Stimulated activated CD4-positive, alpha-beta T cell treated with anti-CD3 and anti-CD28 coated beads, Interleukin-15, amount 100 ng/mL, for 1 hour (primary cell): ENCODE measurements around the gene SYT7.
A peak's percentile ranks its signal among the peaks of the same experiment; 100 is the strongest.

Source experiments
- DNase-seq, 2 donors: peaks; one replicate each; pipeline ENCODE4 v3.0.0-alpha.2; 2020; ENCODE audit warnings: low read depth in 1 of 2, low spot score in 1 of 2

Gene SYT7

DNA sequence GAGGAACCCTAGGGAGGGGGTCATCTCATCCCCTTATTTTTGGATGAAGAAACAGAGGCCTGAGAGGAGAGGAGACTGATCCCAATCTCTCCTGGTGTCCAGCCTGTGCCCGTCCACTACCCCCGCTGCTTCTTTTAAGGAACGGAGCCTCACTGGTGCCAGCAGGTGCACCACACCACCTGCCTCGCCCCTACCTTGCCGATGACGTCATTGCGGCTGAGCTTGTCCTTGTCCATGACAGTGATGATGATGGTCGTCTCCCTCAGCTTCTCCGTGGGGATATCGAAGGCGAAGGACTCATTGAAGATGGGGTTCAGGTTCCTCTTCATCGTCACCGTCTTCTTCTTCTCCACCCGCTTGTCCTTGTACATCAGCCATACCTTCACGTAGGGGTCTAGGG is 58.0 kb downstream of the SYT7 start:
- no peak for DNase-seq

DNA sequence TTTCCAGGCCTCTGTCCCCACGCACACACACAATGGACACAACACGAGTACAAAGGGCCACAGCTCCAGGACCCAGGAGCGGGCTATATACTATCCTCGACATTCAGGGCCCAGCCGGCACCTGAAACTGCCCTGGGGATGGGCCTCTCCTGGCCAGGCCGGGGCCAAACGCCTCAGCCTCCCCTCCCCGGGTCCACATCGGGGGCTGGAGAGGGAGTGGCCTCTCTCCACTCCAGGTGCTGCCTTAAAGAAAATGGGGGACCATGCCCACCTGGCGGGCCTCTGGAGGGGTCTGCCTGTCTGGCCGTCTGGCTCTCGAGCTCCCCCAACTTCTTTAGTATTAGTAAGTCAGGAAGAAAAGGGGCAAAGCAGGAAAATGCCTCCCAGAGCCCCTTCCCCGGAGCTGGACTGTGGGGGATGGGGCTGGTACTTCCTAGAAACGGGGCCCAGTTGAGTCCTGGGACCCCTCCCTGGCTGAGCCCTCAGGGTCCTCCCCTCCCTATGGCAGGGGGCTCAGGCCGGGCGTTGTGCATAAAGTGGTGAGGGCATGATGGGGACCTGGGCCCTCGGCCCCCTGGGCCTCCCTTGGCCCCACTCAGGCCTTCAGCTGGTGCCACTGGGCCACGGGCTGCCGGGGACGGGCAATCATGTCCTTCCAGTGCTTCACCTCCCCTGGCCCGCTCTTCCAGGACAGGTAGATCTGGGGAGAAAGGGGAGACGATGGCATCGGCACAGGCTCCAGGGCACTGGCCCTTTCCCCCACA is 62.7 kb downstream of the SYT7 start:
- DNase-seq, result no peak

DNA sequence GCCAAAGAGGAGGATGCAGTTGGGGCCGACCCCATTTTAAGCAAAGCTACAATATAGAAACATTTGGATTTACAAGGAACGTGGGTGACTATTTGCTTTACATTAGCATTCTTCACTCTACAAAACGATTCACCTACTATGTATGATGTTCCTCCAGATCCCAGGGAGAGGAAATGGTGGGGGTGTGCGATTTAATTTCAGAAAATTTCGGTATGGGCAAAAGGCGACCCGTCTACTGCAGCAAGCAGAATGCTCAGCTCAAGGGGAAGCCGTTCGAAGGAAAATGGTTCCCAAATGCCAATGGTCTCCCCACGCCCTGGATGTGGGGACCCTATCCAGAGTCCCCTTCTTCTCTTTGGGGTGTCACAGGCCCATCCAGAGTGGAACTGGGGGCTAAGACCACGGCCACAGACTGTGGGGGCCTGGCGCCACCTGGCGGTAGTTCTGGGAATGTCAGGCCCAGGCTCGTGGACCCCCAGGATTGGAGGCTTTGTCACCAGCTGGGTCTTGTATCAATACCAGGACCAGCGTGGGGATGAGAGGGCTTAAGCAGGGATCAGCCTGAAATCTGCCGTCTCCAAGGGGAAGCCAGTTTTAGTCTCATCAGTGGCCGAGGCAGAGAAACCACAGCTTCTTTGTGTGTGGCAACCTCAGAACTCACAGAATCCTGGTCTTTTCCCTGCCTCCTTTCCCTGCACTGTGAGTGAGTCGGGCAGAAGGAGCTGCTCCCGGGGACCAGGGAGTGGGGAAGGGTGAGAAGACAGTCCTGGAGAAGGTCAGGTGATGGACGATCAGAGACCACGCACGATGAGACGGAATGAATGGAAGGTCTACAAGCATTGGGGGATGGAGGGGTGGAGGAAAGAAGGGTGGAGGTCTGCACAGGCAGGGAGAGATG is 64.0 kb downstream of the SYT7 start:
- DNase-seq, result peak; percentile 22 to 48

DNA sequence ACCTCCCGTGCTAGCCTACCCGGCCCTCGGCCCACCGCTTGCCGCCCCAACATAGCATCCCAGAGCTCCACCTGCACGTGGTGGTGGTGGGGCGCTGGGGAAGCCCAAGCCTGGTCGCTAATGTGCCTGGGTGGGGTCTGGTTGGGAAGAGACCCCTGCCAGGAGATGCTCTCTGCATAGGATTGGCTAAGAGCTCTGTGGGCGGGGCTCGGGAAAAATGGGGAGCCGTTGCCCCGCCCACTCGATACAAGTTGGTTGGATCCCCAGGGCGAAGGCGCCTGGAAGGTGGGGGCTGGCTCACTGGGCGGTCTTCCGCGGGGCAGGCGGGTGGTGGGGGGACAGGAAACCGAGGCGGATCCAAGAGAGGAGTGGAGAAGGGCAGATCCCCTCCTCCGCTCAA is 64.7 kb downstream of the SYT7 start:
- no peak for DNase-seq

DNA sequence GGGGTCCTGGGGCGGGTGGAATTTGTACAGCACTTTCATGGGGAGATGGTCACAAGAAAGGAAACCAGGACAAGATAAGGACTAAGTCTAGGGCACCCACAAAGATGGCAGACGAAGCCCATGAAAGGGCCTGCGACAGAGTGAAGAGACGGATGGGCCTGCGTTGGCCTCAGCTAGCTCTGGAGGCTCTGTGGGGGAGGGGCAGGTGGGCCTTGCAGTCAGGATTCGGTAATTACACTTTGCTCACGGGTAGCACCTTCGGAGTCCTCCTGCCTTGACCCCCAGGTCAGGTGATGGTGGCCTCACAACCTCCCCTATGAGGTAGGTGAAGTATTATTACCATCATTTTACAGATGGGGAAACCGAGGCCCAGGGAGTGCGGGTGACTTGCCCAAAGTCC is 65.2 kb downstream of the SYT7 start:
- DNase-seq, result no peak

GRCh38 chr11:61514050-61514917 is 66.6 kb downstream of the SYT7 start:
- no peak for DNase-seq

GRCh38 chr11:61513143-61513765 is 67.6 kb downstream of the SYT7 start:
- DNase-seq, result no peak

DNA sequence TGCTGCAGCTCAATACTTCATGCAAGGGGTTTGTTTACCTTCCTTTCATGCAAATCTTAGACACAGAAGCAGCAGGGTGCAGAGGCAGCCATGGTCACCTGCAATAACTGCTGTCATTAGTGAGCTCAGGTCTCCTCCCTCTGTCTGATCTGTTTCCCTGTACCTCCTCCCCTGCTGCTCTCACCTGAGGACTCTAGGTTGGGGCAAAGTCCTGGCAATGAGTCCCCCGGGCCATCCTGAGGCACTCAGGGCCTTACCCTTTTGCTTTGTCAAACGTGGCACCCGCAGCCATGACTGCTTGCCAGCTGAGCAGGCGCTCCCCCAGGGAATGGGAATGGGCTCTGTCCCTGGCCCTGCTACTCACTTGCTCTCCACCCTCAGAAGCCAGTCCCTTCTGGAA is 68.4 kb downstream of the SYT7 start:
- DNase-seq, result no peak

- DNase-seq, result no peak
Observed at GRCh38 chr11:61511383-61511782, 69.5 kb downstream of the SYT7 start.

DNA sequence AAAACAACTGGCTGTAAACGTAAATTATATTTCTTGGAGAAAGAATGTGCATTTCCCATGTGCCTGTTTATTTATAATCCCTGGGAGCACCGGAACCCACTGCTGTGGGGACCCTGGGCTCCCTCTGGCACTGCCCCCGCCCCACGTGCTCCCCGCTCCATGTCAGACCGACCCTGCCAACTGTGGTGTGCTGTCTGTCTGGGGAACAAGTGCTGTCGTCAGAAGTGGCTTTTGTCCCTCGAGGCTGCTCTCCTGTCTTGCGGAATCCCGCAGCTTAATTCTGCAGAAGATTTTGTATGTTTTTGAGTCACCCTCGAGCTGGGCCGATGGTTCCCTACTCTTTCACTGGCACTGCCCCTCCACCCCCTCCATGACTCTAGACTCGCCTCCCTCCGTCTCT is 69.9 kb downstream of the SYT7 start:
- DNase-seq, result no peak

GRCh38 chr11:61510166-61510919 is 70.5 kb downstream of the SYT7 start:
- no peak for DNase-seq

DNA sequence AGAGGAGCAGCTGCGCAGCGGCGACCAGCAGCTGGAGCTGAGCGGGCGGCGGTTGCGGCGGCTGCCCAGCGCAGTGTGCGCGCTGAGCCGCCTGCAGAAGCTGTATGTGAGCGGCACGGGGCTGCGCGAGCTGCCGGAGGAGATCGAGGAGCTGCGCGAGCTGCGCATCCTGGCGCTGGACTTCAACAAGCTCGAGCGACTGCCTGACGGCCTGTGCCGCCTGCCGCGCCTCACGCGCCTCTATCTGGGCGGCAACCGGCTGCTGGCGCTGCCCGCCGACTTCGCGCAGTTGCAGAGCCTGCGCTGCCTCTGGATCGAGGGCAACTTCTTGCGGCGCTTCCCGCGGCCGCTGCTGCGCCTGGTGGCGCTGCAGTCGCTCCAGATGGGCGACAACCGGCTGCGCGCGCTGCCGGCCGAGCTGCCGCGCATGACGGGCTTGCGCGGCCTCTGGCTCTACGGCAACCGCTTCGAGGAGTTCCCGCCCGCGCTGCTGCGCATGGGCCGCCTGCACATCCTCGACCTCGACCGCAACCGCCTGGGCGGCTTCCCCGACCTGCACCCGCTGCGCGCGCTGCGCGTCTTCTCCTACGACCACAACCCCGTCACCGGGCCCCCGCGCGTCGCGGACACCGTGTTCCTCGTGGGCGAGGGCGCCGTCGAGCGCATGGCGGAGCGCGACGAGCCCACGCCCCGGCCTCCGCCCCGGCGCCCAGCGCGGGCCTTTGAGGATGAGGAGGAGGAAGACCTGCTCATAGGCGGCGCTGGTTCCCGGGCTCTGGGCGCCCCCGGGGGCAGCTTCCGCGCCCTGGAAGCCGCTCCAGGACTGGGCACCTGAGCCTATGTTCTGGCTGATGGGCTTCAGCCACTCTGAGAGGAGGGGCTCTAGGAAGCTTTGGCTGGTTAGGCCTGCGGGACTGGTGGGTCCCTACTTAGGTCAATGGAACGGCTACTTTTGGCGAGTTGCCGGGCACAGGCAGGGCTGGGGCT is 71.5 kb downstream of the SYT7 start:
- peak; percentile 4 to 50 for DNase-seq

DNA sequence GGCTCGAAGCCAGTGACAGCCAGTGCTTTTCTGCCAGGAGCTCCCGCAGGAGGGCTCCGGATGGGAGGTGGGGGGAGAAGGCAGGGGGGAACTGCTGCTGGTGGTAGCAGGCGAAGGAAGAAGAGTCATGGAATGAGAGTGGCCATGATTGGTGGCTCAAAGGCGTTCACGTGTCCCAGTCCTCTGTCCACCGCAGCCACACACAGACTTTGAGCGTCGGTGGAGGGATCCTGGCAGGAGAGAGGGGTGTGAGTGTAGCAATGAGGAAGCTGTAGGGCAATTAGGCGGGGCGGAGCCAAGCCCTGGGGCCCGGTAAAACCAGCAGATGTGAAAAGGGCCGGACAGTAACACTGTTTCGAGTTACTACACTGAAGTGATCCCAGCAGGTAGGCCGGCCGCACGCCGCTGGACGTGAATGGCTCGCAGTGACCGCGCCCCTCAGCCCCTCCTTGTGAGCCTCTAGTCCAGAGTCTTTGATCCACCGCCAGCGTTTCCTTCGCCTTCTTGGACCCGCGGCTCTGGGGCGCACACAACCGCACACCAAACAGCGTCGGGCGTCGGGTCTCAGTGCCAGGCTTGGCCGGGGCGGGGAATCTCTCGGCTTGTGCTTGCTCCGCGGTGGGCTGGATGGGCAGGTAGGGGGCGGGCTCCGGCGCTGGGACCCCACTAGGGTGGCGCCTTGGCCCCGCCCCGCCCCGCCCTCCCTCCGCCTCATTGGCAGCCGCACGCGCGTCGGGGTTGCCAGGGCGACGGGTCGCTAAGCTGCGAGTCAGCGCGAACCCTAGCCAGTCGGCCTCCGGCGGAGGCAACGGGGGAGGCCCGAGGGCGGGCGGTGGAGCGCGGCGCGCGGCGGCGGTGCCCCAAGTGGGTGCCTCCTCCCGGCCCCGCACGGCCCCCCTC is 72.7 kb downstream of the SYT7 start, which contains the start of gene LRRC10B:
Gene LRRC10B (plus strand): TSS at position 788 of the 900 bp plus-strand sequence. CDS start 250 bp downstream, outside the sequence.
- peak in 1 of 2 donors; percentile 24 for DNase-seq

DNA sequence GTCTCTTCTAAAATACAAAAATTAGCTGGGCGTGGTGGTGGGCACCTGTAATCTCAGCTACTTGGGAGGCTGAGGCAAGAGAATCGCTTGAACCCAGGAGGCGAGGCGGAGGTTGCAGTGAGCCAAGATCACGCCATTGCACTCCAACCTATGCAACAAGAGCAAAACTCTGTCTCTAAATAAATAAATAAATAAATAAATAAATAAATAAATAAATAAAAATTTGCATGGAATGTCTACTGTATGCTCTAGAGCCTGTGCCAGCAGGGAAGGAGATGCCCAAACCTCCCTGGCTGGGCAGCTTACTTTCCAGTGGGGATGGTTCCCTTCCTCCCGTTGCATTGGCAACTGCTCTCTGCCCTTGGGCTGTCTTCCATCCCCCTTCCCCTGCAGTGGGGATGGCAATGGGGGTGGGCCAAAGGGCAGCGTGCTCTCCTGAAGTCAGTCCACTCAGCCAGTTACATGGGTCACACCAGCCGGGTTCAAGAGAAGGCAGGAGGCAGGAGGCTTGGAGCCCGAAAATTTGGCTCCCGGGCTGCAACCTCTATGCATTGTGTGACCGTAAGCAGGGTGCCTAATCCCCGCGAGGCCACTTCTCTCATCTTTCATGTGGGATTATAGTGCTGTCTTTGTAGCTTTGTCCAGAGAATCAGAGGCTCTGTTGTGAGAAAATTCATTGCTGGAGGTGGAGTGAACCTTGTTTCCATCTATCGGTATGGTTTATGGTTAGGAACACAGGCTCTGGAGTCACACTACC is 73.7 kb downstream of the SYT7 start:
- no peak for DNase-seq

GRCh38 chr11:61505640-61506155 is 75.2 kb downstream of the SYT7 start:
- DNase-seq, result no peak

GRCh38 chr11:61505106-61505505 is 75.8 kb downstream of the SYT7 start:
- DNase-seq, result no peak
